Measurements from ENCODE around the gene HCN4.

DNA sequence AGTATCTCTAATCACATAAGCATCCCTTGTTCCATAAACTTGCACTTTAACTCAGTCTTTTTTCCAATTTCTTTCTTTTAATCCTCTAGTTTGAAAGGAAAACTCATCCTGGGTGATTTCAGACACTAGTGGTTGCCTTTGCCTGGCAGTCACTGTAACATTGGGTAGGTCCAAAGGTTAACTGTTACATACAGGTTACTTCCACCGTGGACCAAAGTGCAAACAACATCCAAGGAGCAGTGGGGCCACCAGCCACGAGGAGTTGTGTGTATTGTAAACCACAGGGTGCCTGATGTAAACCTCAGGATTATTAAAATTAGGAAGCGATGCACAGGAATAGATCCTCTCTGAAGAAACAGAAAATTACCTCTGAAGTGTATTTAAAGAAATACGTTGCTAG is 75.0 kb downstream of the HCN4 start:
- TF ChIP-seq, protein P1, sequence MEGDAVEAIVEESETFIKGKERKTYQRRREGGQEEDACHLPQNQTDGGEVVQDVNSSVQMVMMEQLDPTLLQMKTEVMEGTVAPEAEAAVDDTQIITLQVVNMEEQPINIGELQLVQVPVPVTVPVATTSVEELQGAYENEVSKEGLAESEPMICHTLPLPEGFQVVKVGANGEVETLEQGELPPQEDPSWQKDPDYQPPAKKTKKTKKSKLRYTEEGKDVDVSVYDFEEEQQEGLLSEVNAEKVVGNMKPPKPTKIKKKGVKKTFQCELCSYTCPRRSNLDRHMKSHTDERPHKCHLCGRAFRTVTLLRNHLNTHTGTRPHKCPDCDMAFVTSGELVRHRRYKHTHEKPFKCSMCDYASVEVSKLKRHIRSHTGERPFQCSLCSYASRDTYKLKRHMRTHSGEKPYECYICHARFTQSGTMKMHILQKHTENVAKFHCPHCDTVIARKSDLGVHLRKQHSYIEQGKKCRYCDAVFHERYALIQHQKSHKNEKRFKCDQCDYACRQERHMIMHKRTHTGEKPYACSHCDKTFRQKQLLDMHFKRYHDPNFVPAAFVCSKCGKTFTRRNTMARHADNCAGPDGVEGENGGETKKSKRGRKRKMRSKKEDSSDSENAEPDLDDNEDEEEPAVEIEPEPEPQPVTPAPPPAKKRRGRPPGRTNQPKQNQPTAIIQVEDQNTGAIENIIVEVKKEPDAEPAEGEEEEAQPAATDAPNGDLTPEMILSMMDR (conservative IDR thresholded peaks at IDR 0.05; ENCODE audit: low read length), result no peak
- TF ChIP-seq EZH2phosphoT487 (IDR thresholded peaks at IDR 0.05; ENCODE audit: borderline replicate concordance), result no peak

Data from Loucy (cell line).